Measurements from ENCODE around the gene AGR3. TPM values are rescaled to one million over a fixed set of nuclear protein-coding genes. Genes with fewer than 3 reads are reported as not detected.

Gene AGR3
- total RNA-seq, 1 experiment from 2014 or later, result 1.2 TPM

DNA sequence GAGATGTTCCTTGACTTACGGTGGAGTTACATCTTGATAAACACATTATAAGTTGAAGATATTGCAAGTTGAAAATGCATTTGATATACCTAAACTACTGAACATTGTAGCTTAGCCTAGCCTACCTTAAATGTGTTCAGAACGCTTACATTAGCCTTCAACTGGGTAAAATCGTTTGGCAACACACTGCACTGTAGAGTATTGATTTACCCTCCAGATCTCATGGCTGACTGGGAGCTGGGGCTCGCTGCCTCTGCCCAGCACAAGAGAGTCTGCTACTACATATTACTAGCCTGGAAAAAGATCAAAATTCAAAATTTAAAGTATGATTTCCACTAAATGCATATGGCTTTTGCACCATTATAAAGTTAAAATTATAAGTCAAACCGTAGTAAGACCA lies 7.5 kb upstream of the AGR3 start:
- Mint-ChIP-seq H3K27me3 (ENCODE audit: insufficient read depth, unreplicated experiment) (no peaks in the 10 kb centered on the region), H3K27ac (ENCODE audit: unreplicated experiment) (no peak overlapping the region), H3K4me3 (ENCODE audit: unreplicated experiment) (no peak overlapping the region), H3K9me3 (ENCODE audit: unreplicated experiment) (no peaks in the 10 kb centered on the region), H3K36me3 (ENCODE audit: insufficient read depth, unreplicated experiment) (no peaks in the 10 kb centered on the region), H3K4me1 (ENCODE audit: low read depth, unreplicated experiment) (peaks cover 14% of the 10 kb centered on the region)
- Histone ChIP-seq H3K9me3 (no peaks in the 10 kb centered on the region), H3K27me3 (replicated peaks; ENCODE audit: control insufficient read depth, insufficient read depth, low read length) (no peaks in the 10 kb centered on the region), H3K4me1 (peaks cover 31% of the 10 kb centered on the region), H3K4me3 (ENCODE audit: low read depth, low read length) (no peak overlapping the region), H3K36me3 (ENCODE audit: control insufficient read depth, insufficient read depth, low read length) (no peaks in the 10 kb centered on the region)
- intact Hi-C loops (cut with micrococcal nuclease; ENCODE audit: unreplicated experiment), result no loop called here
- TF ChIP-seq, protein P1, sequence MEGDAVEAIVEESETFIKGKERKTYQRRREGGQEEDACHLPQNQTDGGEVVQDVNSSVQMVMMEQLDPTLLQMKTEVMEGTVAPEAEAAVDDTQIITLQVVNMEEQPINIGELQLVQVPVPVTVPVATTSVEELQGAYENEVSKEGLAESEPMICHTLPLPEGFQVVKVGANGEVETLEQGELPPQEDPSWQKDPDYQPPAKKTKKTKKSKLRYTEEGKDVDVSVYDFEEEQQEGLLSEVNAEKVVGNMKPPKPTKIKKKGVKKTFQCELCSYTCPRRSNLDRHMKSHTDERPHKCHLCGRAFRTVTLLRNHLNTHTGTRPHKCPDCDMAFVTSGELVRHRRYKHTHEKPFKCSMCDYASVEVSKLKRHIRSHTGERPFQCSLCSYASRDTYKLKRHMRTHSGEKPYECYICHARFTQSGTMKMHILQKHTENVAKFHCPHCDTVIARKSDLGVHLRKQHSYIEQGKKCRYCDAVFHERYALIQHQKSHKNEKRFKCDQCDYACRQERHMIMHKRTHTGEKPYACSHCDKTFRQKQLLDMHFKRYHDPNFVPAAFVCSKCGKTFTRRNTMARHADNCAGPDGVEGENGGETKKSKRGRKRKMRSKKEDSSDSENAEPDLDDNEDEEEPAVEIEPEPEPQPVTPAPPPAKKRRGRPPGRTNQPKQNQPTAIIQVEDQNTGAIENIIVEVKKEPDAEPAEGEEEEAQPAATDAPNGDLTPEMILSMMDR (IDR thresholded peaks at IDR 0.05; ENCODE audit: insufficient read depth in 1 of 2, low read depth in 1 of 2, low read length in 1 of 2, severe bottlenecking in 1 of 2, unreplicated experiment in 1 of 2), result no peak
- ChIA-PET CTCF (interaction anchor here (0.8 to 1.1 kb wide), 2 partner anchors 28 to 88 kb away, joined by 4 read pairs; no protein-coding TSS in a partner anchor), POLR2A (no interaction called here)
- BruUV-seq (replicated peaks), result no TSS peak
- no peak for DNase-seq

GRCh38 chr7:16883918-16884317 lies 2.1 kb upstream of the AGR3 start:
- H3K36me3 ChIP-seq (ENCODE audit: control insufficient read depth, insufficient read depth, low read length), result no peaks in the 10 kb centered on the region
- BruUV-seq (replicated peaks), result no TSS peak
- H3K27me3 Mint-ChIP-seq (ENCODE audit: insufficient read depth, unreplicated experiment), result no peaks in the 10 kb centered on the region

DNA sequence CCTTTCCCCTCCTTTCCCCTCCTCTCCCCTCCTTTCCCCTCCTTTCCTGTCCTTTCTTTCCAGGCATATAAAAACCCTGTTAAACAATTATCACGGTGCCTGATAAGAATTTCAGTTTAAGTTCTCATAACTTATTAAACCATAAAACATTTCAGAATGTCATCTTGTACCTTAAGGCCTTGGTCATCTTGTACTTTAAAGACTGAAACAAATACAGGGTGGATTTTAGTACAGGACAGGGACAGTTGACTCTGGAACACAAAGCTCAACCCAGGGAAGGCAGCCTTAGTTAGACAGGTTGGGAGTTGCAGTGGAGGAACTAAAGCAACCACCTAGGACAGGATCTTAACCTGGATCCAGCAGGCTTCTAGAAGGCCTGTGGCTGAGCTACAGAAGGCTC lies 1.2 kb downstream of the AGR3 start:
- Mint-ChIP-seq H3K4me1 (ENCODE audit: low read depth, unreplicated experiment) (no peaks in the 10 kb centered on the region), H3K9me3 (ENCODE audit: unreplicated experiment) (no peaks in the 10 kb centered on the region), H3K27ac (ENCODE audit: unreplicated experiment) (no peak overlapping the region), H3K4me3 (ENCODE audit: unreplicated experiment) (no peak overlapping the region), H3K36me3 (ENCODE audit: insufficient read depth, unreplicated experiment) (no peaks in the 10 kb centered on the region), H3K27me3 (ENCODE audit: insufficient read depth, unreplicated experiment) (no peaks in the 10 kb centered on the region)
- Histone ChIP-seq H3K9me3 (no peaks in the 10 kb centered on the region), H3K36me3 (ENCODE audit: control insufficient read depth, insufficient read depth, low read length) (no peaks in the 10 kb centered on the region), H3K4me3 (ENCODE audit: low read depth, low read length) (no peak overlapping the region), H3K4me1 (0 out of 2 replicates have a peak, but pooled peaks cover 5% of the 10 kb centered on the region), H3K27me3 (replicated peaks; ENCODE audit: control insufficient read depth, insufficient read depth, low read length) (no peaks in the 10 kb centered on the region)
- CTCF ChIA-PET, result no interaction called here
- peak in 1 of 2 experiments; percentile 8 for DNase-seq
- TF ChIP-seq, protein P1 (IDR thresholded peaks at IDR 0.05; ENCODE audit: insufficient read depth in 1 of 2, low read depth in 1 of 2, low read length in 1 of 2, severe bottlenecking in 1 of 2, unreplicated experiment in 1 of 2), result no peak
- BruUV-seq (replicated peaks), result no TSS peak
- POLR2A ChIA-PET, result interaction anchor here (0.5 kb wide), 1 partner anchor 75 kb away, joined by 6 read pairs; no protein-coding TSS in a partner anchor
- intact Hi-C loops (cut with micrococcal nuclease; ENCODE audit: unreplicated experiment), result loop anchor here (5.0 kb wide), 1 partner anchor 33 kb away; no protein-coding TSS in a partner anchor

More at GRCh38 chr7:16883918-16884317, 2.1 kb upstream of the AGR3 start:
- H3K9me3 Mint-ChIP-seq (ENCODE audit: unreplicated experiment), result no peaks in the 10 kb centered on the region
- POLR2A ChIA-PET, result no interaction called here
- H3K4me1 Mint-ChIP-seq (ENCODE audit: low read depth, unreplicated experiment), result no peaks in the 10 kb centered on the region
- no peak overlapping the region for H3K4me3 Mint-ChIP-seq (ENCODE audit: unreplicated experiment)
- no peaks in the 10 kb centered on the region for H3K9me3 ChIP-seq
- CTCF ChIA-PET, result no interaction called here
- DNase-seq, result no peak
- intact Hi-C loops (cut with micrococcal nuclease; ENCODE audit: unreplicated experiment), result loop anchor here (5.0 kb wide), 1 partner anchor 37 kb away; no protein-coding TSS in a partner anchor
- no peak overlapping the region for H3K27ac Mint-ChIP-seq (ENCODE audit: unreplicated experiment)
- TF ChIP-seq, protein P1 (IDR thresholded peaks at IDR 0.05; ENCODE audit: insufficient read depth in 1 of 2, low read depth in 1 of 2, low read length in 1 of 2, severe bottlenecking in 1 of 2, unreplicated experiment in 1 of 2), result no peak
- H3K4me3 ChIP-seq (ENCODE audit: low read depth, low read length), result no peak overlapping the region
- H3K4me1 ChIP-seq, result 0 out of 2 replicates have a peak, but pooled peaks cover 5% of the 10 kb centered on the region
- no peaks in the 10 kb centered on the region for H3K27me3 ChIP-seq (replicated peaks; ENCODE audit: control insufficient read depth, insufficient read depth, low read length)
- H3K36me3 Mint-ChIP-seq (ENCODE audit: insufficient read depth, unreplicated experiment), result no peaks in the 10 kb centered on the region
